ENCODE measurements around the gene RASSF3.
"Not testable (repeated sequence)": the region's sequence is repeated elsewhere in the genome, so short reads cannot be mapped to it uniquely, and the experiment has no call there.

The RASSF3 gene

GRCh38 chr12:64610079-64610659 lies at the start of gene RASSF3:
Gene RASSF3 (plus strand): TSS chr12:64610495. CDS start chr12:64610633, 138 bp downstream.
- peak; percentile 41 to 73 for DNase-seq (ENCODE audit: low read depth in 2 of 2)

GRCh38 chr12:64561302-64562136 lies 48.8 kb upstream of the RASSF3 start:
- DNase-seq (ENCODE audit: low read depth in 2 of 2): no peak

DNA sequence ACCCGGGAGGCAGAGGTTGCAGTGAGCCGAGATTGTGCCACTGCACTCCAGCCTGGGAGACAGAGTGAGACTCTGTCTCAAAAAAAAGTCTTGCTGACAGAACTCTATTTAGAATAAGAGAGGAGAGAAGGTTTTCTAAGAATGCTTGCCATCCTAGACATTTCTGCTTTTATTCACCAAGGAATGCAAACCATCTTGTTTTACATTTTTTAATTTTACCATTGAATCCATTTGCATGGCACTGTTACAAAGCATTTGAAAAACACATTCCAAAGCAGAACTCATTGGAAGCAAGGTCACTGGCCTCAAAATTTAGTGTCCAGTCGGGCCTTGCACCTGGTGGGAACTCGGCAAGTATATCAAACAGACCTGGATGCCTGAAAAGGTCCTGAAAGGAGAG lies 44.2 kb upstream of the RASSF3 start:
- DNase-seq (ENCODE audit: low read depth in 2 of 2): no peak

- DNase-seq (ENCODE audit: low read depth in 2 of 2): no peak
These were observed 43.3 kb upstream of the RASSF3 start for GRCh38 chr12:64566831-64567517.

GRCh38 chr12:64567570-64567969 lies 42.7 kb upstream of the RASSF3 start:
- DNase-seq (ENCODE audit: low read depth in 2 of 2): no peak

- no peak for DNase-seq (ENCODE audit: low read depth in 2 of 2)
These were observed 42.0 kb upstream of the RASSF3 start for GRCh38 chr12:64568298-64568697.

- DNase-seq (ENCODE audit: low read depth in 2 of 2): no peak
These were observed 40.2 kb upstream of the RASSF3 start for GRCh38 chr12:64569923-64570691.

DNA sequence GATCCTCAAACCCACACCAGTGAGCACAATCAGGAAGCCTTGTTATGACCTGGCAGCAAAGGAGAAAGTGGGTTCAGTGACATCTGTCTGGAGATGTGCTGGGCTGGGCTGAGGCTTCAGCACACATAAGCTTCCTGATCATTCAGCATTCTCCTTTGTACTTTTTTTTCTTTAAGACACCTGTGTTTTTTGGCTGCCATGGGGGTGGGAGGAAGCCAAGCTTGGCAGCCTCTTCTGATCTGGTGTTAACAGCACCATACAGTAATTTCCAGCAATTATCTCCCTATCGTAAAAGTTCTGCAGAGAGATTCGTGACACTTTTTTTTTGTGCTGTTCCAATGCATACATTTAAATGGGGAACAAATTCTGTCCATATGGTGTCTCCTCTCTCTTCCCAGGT lies 38.9 kb upstream of the RASSF3 start:
- no peak for DNase-seq (ENCODE audit: low read depth in 2 of 2)

DNA sequence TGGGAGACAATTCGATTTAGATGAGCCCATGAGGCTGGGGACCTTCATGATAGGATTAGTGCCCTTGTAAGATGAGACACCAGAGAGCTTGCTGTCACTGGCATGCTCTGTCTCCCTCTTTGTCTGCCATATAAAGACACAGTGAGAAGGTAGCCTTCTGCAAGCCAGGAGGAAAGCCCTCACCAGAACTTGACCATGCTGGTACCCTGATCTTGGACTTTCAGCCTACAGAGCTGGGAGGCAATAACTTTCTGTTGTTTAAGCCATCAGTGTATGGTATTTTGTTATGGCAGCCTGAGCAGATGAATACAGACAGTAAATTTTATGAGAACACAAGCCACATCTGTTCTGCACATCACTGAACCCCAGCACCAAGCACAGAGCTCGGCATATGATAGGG lies 38.1 kb upstream of the RASSF3 start:
- no peak for DNase-seq (ENCODE audit: low read depth in 2 of 2)

GRCh38 chr12:64574837-64575236 lies 35.5 kb upstream of the RASSF3 start:
- DNase-seq (ENCODE audit: low read depth in 2 of 2): no peak

GRCh38 chr12:64577046-64577445 lies 33.2 kb upstream of the RASSF3 start:
- no peak for DNase-seq (ENCODE audit: low read depth in 2 of 2)

DNA sequence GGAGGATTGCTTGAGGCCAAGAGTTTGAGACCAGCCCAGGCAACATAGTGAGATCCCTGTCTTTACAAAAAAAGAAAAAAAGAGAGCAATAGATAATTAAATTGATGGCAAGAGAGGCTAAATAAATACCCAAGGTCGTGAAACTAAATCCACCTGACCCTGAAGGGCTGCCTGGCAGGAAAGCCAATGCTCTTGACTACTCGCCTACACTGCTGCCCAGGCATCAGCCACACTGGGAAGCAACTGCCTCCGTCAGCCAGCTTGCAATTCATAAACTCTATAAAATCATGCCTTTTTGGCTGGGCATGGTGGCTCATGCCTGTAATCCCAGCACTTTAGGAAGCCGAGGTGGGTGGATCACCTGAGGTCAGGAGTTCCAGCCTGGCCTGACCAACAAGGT lies 31.7 kb upstream of the RASSF3 start:
- DNase-seq (ENCODE audit: low read depth in 2 of 2): no peak

DNA sequence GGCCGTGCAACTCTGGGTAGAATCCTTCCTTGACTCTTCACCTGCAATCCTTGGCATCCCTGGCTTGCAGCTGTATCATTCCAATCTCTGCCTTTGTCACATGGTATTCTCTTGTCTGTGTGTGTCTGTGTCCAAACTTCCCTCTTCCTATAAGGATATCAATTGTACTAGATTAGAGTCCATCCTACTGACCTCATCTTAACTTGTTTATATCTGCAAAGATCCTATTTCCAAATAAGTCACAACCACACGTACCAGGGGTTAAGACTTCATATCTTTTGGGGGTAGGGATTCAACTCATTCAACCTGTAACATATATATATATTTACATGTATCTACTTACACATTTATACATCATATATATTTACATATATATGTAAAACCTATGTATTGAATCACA lies 29.6 kb upstream of the RASSF3 start:
- no peak for DNase-seq (ENCODE audit: low read depth in 2 of 2)

- no peak for DNase-seq (ENCODE audit: low read depth in 2 of 2)
These were observed 28.2 kb upstream of the RASSF3 start for GRCh38 chr12:64582114-64582513.

DNA sequence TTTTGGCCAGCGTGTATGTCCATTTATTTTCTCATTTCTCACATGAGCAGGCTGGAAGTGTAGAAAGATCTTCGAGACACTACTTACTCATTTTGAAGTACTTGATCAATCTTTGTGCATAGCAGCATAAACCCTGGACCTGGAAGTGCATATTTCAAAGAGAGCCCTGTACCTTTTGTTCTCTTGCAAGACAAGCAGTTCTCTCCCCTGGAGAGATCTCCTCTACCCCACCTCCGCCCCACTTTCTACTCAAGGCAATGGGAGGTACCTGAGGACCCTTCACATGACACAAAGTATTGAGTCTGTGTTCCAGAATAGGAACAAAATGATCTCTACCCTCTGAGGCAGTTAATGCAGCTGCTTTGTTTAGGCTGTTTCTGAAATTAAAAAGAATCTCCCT lies 27.4 kb upstream of the RASSF3 start:
- no peak for DNase-seq (ENCODE audit: low read depth in 2 of 2)

GRCh38 chr12:64583395-64583770 lies 26.9 kb upstream of the RASSF3 start:
- DNase-seq (ENCODE audit: low read depth in 2 of 2): not testable (repeated sequence)

GRCh38 chr12:64583771-64584421 lies 26.4 kb upstream of the RASSF3 start:
- DNase-seq (ENCODE audit: low read depth in 2 of 2): no peak

DNA sequence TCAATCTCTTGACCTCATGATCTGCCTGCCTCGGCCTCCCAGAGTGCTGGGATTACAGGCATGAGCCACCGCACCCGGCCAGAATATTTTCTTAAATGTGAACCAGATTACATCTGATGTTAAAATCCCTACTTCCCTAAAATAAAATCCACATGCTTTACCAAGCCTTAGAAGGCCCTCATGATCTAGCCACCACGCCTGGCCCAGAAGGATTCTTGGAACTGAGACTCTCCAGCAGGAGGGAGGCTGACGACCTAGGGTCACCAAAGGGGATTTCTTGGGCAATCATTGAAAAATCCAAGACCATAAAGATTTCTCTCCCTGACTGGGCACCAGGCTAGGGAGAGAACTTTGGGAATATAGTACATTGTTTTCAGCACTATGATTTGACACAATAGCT lies 25.2 kb upstream of the RASSF3 start:
- DNase-seq (ENCODE audit: low read depth in 2 of 2): no peak

DNA sequence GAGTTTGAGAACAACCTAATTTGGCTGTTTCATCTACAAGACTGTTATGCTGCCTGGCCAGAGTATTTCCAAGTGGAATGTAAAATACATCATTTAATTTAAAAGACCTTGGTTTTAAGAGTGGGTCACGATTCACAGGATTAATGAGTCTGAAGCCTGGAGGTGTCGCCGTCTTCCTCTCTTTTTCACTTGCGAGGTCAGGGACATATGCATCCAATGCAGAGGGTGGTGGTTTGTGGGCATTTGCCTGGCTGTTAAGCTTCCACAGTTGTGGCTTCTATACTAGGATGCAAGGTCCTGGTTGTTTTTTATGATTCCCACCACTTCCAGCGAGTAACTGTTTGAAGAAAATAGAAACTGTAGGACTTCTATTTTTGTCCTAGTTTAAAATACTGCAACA lies 22.8 kb upstream of the RASSF3 start:
- DNase-seq (ENCODE audit: low read depth in 2 of 2): no peak

GRCh38 chr12:64590183-64590582 lies 20.1 kb upstream of the RASSF3 start:
- DNase-seq (ENCODE audit: low read depth in 2 of 2): no peak

Data from stimulated activated CD4-positive, alpha-beta T cell treated with anti-CD3 and anti-CD28 coated beads, Interleukin-1b, Interleukin-23, amount 100 ng/mL, for 4 hours (primary cell).